HepG2 (cell line): ENCODE measurements around the gene RABGAP1L. TPM values are rescaled to one million over a fixed set of nuclear protein-coding genes. Genes with fewer than 3 reads are reported as not detected.

Experiments
- CTCF ChIP-seq: sonication (generic); formaldehyde crosslinking; IDR thresholded peaks from 2 replicates; pipeline ENCODE4 v1.5.0; 2020; ENCODE audit warnings: mild to moderate bottlenecking, missing genetic modification reagents, moderate library complexity
- MIXL1 ChIP-seq: IDR thresholded peaks from 2 replicates; pipeline ENCODE4 v1.6.1; 2016
- NONO ChIP-seq, 2 experiments: fragments of 450-650 bp in 1 of 2; sonication (generic) in 1 of 2; formaldehyde crosslinking in 1 of 2; IDR thresholded peaks in 1 of 2; conservative IDR thresholded peaks in 1 of 2; 2 replicates each; pipeline versions ENCODE4 v1.6.1 to v1.8.0; 2017 to 2022; ENCODE audit warnings: mild to moderate bottlenecking in 1 of 2, missing genetic modification reagents in 1 of 2, moderate library complexity in 1 of 2
- RFXAP ChIP-seq: sonication (generic); formaldehyde crosslinking; IDR thresholded peaks from 2 replicates; pipeline ENCODE4 v1.4.0; 2020; ENCODE audit warnings: missing genetic modification reagents, borderline replicate concordance
- SAP130 ChIP-seq: IDR thresholded peaks from 2 replicates; pipeline ENCODE4 v1.6.1; 2016; ENCODE audit warnings: low read depth
- SMC3 ChIP-seq: IDR thresholded peaks from 2 replicates; pipeline ENCODE4 v1.6.1; 2011; ENCODE audit warnings: low read length, improper control_type of control experiment
- SOX13 ChIP-seq, 3 experiments: fragments of 450-650 bp in 1 of 3; sonication (generic) in 1 of 3; formaldehyde crosslinking in 1 of 3; IDR thresholded peaks in 2 of 3; conservative IDR thresholded peaks in 1 of 3; 2 replicates each; pipeline versions ENCODE4 v1.5.0 to v1.6.1; 2016 to 2020; ENCODE audit warnings: antibody characterized with exemption in 1 of 3, mild to moderate bottlenecking in 1 of 3, missing compliant biosample characterization in 1 of 3, missing genetic modification reagents in 1 of 3, moderate library complexity in 1 of 3
- STAG1 ChIP-seq: sonication (generic); formaldehyde crosslinking; IDR thresholded peaks from 2 replicates; pipeline ENCODE4 v1.4.0; 2020; ENCODE audit warnings: missing genetic modification reagents
- THRA ChIP-seq: sonication (generic); formaldehyde crosslinking; IDR thresholded peaks from 2 replicates; pipeline ENCODE4 v1.4.0; 2020; ENCODE audit warnings: missing genetic modification reagents, borderline replicate concordance
- UBTF ChIP-seq: sonication (generic); formaldehyde crosslinking; IDR thresholded peaks from 2 replicates; pipeline ENCODE4 v1.4.0; 2020; ENCODE audit warnings: mild to moderate bottlenecking, missing genetic modification reagents
- ZBTB14 ChIP-seq: sonication (generic); formaldehyde crosslinking; IDR thresholded peaks from 2 replicates; pipeline ENCODE4 v1.4.0; 2020; ENCODE audit warnings: missing genetic modification reagents
- ZFP82 ChIP-seq: sonication (generic); formaldehyde crosslinking; IDR thresholded peaks from 2 replicates; pipeline ENCODE4 v1.5.1; 2020; ENCODE audit warnings: mild to moderate bottlenecking, missing genetic modification reagents, borderline replicate concordance
- ZNF230 ChIP-seq: sonication (generic); formaldehyde crosslinking; IDR thresholded peaks from 2 replicates; pipeline ENCODE4 v1.4.0; 2020; ENCODE audit warnings: mild to moderate bottlenecking, missing genetic modification reagents
- ZNF674 ChIP-seq: sonication (generic); formaldehyde crosslinking; IDR thresholded peaks from 2 replicates; pipeline ENCODE4 v1.5.0; 2020; ENCODE audit warnings: low read depth, mild to moderate bottlenecking, missing genetic modification reagents
- ZNF687 ChIP-seq: sonication (generic); formaldehyde crosslinking; IDR thresholded peaks from 2 replicates; pipeline ENCODE4 v1.5.1; 2020; ENCODE audit warnings: mild to moderate bottlenecking, missing genetic modification reagents, moderate library complexity
- ZNF850 ChIP-seq: sonication (generic); formaldehyde crosslinking; conservative IDR thresholded peaks from 2 replicates; pipeline ENCODE4 v1.9.0; 2021; ENCODE audit warnings: mild to moderate bottlenecking, missing genetic modification reagents
- polyA plus RNA-seq, 8 experiments: library from polyadenylated mRNA; depleted of rRNA in 3 of 8; stranded (reverse) in 7 of 8; unstranded in 1 of 8; fragments of >200 nt; fragmentation: Illumina TruSeq in 4 of 8; extraction: Trizol in 4 of 8; gene quantifications; 2 replicates each; pipeline versions ENCODE4 v1.2.1 to v1.2.3, GENCODE V29; 2011 to 2016; ENCODE audit warnings: low read depth in 4 of 8, missing spikeins in 1 of 8, mixed read lengths in 1 of 8; ENCODE audit not compliant: insufficient read depth in 1 of 8
- total RNA-seq, 5 experiments: library from RNA; depleted of rRNA; stranded (reverse); fragments of >200 nt; fragmentation: Illumina TruSeq; extraction: Trizol; gene quantifications; 2 replicates each; pipeline ENCODE4 v1.2.3, GENCODE V29; 2016; ENCODE audit warnings: low read depth in 1 of 5

The RABGAP1L gene
- total and polyA plus RNA-seq, 2 of the 13 experiments (the other 11 are each of a cell fraction or from before 2014, with no cell fraction given), result 7.9 to 22.6 TPM

GRCh38 chr1:174262349-174263241 is 103.3 kb downstream of the RABGAP1L start (continued):
- peak; percentile 86 for TF ChIP-seq SMC3
- no peak for TF ChIP-seq ZNF850
- 0 out of 2 replicates have a peak, but pooled peaks have one; percentile 17 for TF ChIP-seq ZNF687
- TF ChIP-seq ZNF674 (CRISPR knock-in tag), result no peak
- no peak for TF ChIP-seq RFXAP
- no peak for TF ChIP-seq ZBTB14 (CRISPR knock-in tag)
- no peak for TF ChIP-seq UBTF (CRISPR knock-in tag)
- TF ChIP-seq NONO (IDR thresholded peaks at IDR 0.05), result no peak
- TF ChIP-seq NONO (CRISPR knock-in tag; conservative IDR thresholded peaks at IDR 0.05), result no peak
- TF ChIP-seq THRA (CRISPR knock-in tag), result no peak
- peak; percentile 81 for TF ChIP-seq CTCF (CRISPR knock-in tag)
- peak; percentile 63; the same call in 1 of the 2 replicates for TF ChIP-seq MIXL1 (CRISPR knock-in tag)
- peak; percentile 90 for TF ChIP-seq STAG1 (CRISPR knock-in tag)
- no peak for TF ChIP-seq SAP130 (CRISPR knock-in tag)
- TF ChIP-seq ZNF230 (CRISPR knock-in tag), result no peak
- no peak for TF ChIP-seq SOX13 (IDR thresholded peaks at IDR 0.05)
- TF ChIP-seq SOX13 (CRISPR knock-in tag; conservative IDR thresholded peaks at IDR 0.05 in 1 of 2, IDR thresholded peaks at IDR 0.05 in 1 of 2), result peak in 1 of 2 experiments; percentile 31; a peak in 2 of 4 replicates
- TF ChIP-seq ZFP82 (CRISPR knock-in tag), result no peak
